ENCODE measurements around the gene SERP2. TPM values are rescaled to one million over a fixed set of nuclear protein-coding genes. Genes with fewer than 3 reads are reported as not detected.

Gene SERP2
- total RNA-seq, 1 experiment from 2014 or later, result not detected

Other genes starting within 250 kb of the SERP2 start
- 268 TPM for gene TSC22D1, start 202.5 kb downstream of the SERP2 start, total RNA-seq (2021; ENCODE audit: unreplicated experiment)

Data from HCT116 (cell line).